Thyroid gland (tissue), 4 donors: ENCODE measurements around the gene SCAMP1.

Source experiments
- POLR2A ChIP-seq, 2 donors: fragments of 450-650 bp; IDR thresholded peaks; one replicate each; pipeline ENCODE4 v1.6.1; 2017; ENCODE audit warnings: antibody characterized with exemption in 2 of 2, mild to moderate bottlenecking in 2 of 2, moderate library complexity in 1 of 2
- TF ChIP-seq, protein P1 (sequence below), 6 experiments: fragments of 200-600 bp in 3 of 6; fragments of 450-650 bp in 3 of 6; sonication (generic) in 3 of 6; IDR thresholded peaks; one replicate each; pipeline ENCODE4 v1.5.1; 2016 to 2019; ENCODE audit warnings: antibody characterized with exemption in 6 of 6, mild to moderate bottlenecking in 2 of 6, inconsistent platforms in 1 of 6, moderate library complexity in 1 of 6

DNA sequence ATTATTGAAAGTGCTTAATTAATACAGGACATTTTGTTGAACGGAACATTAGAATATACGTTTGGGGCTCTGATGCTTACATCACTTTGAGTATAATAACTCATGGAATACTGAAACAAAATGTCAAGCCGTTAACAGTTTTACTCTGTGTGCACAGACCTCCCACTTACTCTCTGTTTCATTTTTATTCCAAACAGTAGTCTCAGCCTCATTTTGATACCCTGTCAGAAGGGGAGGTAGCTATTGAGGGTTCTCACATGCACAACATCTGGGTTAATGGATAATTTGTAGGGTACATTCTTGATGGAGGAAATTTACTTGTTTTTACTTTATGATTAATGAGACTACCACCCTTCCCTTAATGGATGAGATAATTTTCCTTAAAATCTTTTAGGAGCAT, 59.0 kb downstream of the SCAMP1 start:
- TF ChIP-seq, protein P1, sequence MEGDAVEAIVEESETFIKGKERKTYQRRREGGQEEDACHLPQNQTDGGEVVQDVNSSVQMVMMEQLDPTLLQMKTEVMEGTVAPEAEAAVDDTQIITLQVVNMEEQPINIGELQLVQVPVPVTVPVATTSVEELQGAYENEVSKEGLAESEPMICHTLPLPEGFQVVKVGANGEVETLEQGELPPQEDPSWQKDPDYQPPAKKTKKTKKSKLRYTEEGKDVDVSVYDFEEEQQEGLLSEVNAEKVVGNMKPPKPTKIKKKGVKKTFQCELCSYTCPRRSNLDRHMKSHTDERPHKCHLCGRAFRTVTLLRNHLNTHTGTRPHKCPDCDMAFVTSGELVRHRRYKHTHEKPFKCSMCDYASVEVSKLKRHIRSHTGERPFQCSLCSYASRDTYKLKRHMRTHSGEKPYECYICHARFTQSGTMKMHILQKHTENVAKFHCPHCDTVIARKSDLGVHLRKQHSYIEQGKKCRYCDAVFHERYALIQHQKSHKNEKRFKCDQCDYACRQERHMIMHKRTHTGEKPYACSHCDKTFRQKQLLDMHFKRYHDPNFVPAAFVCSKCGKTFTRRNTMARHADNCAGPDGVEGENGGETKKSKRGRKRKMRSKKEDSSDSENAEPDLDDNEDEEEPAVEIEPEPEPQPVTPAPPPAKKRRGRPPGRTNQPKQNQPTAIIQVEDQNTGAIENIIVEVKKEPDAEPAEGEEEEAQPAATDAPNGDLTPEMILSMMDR (IDR thresholded peaks at IDR 0.05) = no peak
- TF ChIP-seq POLR2A (IDR thresholded peaks at IDR 0.05) = no peak
